Lower lobe of right lung (tissue), 2 donors: ENCODE results near the gene RAB11FIP4. TPM values are rescaled to one million over a fixed set of nuclear protein-coding genes. Genes with fewer than 3 reads are reported as not detected.

ENCODE experiments used
- ATAC-seq, 2 donors: fragments of 200-7000 bp; cut with Tn5 transposase; one replicate each; pipeline ENCODE4 v1.9.1; 2020 to 2022; ENCODE audit warnings: mild to moderate bottlenecking in 2 of 2, moderate library complexity in 2 of 2
- DNase-seq: peaks from one replicate; pipeline ENCODE4 v3.0.0-alpha.2; 2020
- H3K27ac ChIP-seq: fragments of 200-600 bp; one replicate; pipeline ENCODE4 v1.8.0; 2022
- H3K27me3 ChIP-seq: fragments of 200-600 bp; one replicate; pipeline ENCODE4 v1.8.0; 2022; ENCODE audit warnings: low read depth
- H3K36me3 ChIP-seq: fragments of 200-600 bp; one replicate; pipeline ENCODE4 v1.8.0; 2022; ENCODE audit warnings: mild to moderate bottlenecking
- H3K4me1 ChIP-seq: fragments of 200-600 bp; one replicate; pipeline ENCODE4 v1.8.0; 2022
- H3K4me3 ChIP-seq: fragments of 200-600 bp; one replicate; pipeline ENCODE4 v1.8.0; 2022; ENCODE audit warnings: mild to moderate bottlenecking
- H3K9me3 ChIP-seq: fragments of 200-600 bp; one replicate; pipeline ENCODE4 v1.8.0; 2022
- CTCF ChIP-seq: fragments of 200-600 bp; IDR thresholded peaks from one replicate; pipeline ENCODE4 v1.8.0; 2022; ENCODE audit warnings: antibody characterized with exemption, mild to moderate bottlenecking
- intact Hi-C: fragments of 100-400 bp; cut with DNase I; formaldehyde crosslinking; loops from one replicate; pipeline ENCODE4 v1.11.0; 2022
- total RNA-seq: library from RNA; stranded (reverse); fragmentation: NEBNext Ultra II Directional; extraction: Animal tissue kit (Norgen Biotek cat#: 25700); gene quantifications from one replicate; pipeline ENCODE4 v1.2.1, GENCODE V29; 2021
- donor health status: DM: no; HTN: yes; CAD: no; lungs with severe emphysema.

The RAB11FIP4 gene
- total RNA-seq, 1 donor from 2014 or later = 15.7 TPM

DNA sequence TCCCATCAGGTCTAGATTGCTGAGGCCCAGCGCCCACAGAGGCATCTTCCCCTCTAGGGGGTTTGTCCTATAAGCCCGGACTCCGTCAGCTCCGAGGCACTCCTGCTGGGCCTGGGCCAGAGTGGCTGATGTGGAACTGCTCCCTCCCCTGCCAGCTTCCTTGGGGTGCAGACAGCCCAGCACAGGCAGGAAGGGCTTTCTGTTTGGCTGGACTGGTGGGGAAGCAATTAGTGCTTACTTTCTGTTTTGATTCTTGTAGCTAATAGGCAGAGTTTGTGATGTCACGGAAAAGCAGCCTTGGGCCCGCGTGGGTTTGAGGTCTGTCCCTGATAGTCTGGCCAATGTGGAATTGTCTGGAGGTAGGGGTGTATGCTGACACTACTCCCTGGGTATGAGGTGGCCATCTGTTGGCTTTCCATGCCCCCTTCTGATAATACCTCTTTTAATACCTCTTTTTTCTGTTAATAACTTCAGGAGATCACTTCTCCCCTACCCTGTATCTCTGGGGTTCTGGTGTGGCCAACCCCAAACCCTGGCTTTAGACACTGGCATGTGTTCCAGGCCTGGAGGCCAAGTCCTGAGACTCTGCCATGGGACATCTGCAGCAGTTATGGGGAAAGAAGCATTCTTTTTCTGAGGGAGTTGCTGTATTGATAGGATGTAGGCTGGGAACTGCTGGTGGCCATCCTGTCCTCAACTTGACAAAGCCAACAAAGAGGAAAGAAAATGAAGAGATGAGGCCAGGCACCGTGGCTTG lies 190.9 kb downstream of the RAB11FIP4 start:
- Histone ChIP-seq H3K4me3 (no peak overlapping the region), H3K27ac (peak overlapping the region; percentile 73), H3K36me3 (no peaks in the 10 kb centered on the region), H3K27me3 (no peaks in the 10 kb centered on the region), H3K4me1 (peaks cover 42% of the 10 kb centered on the region), H3K9me3 (no peaks in the 10 kb centered on the region)
- DNase-seq = peak; percentile 79
- ATAC-seq = peak; percentile 60 to 79
- TF ChIP-seq CTCF = no peak
- intact Hi-C loops = no loop called here

- Histone ChIP-seq H3K9me3 (no peaks in the 10 kb centered on the region), H3K27ac (no peak overlapping the region), H3K4me1 (peaks cover 41% of the 10 kb centered on the region), H3K36me3 (no peaks in the 10 kb centered on the region), H3K4me3 (no peak overlapping the region), H3K27me3 (no peaks in the 10 kb centered on the region)
- intact Hi-C loops = no loop called here
- DNase-seq = no peak
- ATAC-seq = no peak
- no peak for TF ChIP-seq CTCF
Measured at GRCh38 chr17:31583772-31584356, 192.4 kb downstream of the RAB11FIP4 start.

DNA sequence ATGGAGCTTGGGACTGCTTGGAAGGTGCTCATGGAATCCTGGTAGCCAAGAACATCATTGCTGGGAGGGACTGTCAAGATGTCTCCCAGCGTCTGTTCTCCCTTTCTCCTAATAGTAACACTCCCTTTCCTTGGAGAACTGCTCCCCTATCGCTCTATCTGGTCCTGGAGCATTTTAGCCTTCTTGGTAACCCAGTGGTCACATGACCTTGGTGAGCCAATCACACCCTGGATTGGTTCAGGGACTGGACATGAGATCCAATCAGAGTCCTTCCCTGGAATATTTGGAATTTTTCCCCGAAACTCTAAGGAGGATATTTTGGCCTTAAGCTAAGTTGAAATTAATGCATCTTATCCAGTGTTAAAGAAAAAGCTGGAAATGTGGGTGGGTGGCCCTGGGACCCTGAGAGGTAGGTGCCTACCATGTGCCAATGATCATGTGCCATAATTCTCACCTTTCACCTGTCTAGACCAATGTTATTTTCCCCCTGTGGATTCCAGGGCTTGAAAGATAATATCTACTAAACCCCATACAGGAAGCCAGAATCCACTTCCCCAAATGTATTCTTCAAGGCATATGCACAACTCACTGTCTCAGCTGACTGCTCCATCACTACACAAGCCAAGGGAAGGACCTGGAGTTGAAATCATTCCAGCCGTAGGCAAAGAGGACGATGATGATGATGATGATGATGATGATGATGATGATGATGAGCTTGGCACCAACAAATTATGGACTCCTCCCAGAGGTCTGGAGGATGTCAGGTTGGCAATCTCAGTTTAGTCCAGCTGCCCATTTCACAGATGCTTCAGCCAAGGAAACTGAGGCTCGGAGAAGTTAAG lies 193.2 kb downstream of the RAB11FIP4 start:
- no peaks in the 10 kb centered on the region for H3K36me3 ChIP-seq
- peaks cover 33% of the 10 kb centered on the region for H3K4me1 ChIP-seq
- no peak overlapping the region for H3K27ac ChIP-seq
- intact Hi-C loops = no loop called here
- DNase-seq = no peak
- no peak for TF ChIP-seq CTCF
- H3K27me3 ChIP-seq = no peaks in the 10 kb centered on the region
- H3K4me3 ChIP-seq = no peak overlapping the region
- no peak for ATAC-seq
- H3K9me3 ChIP-seq = no peaks in the 10 kb centered on the region

- no peaks in the 10 kb centered on the region for H3K9me3 ChIP-seq
- peaks cover 27% of the 10 kb centered on the region for H3K4me1 ChIP-seq
- no peak overlapping the region for H3K4me3 ChIP-seq
- H3K27ac ChIP-seq = no peak overlapping the region
- no peaks in the 10 kb centered on the region for H3K27me3 ChIP-seq
- no peak for TF ChIP-seq CTCF
- no peak for DNase-seq
- H3K36me3 ChIP-seq = no peaks in the 10 kb centered on the region
- intact Hi-C loops = no loop called here
- ATAC-seq = no peak
Measured at GRCh38 chr17:31585280-31585630, 193.8 kb downstream of the RAB11FIP4 start.

- intact Hi-C loops = no loop called here
- H3K9me3 ChIP-seq = no peaks in the 10 kb centered on the region
- H3K36me3 ChIP-seq = no peaks in the 10 kb centered on the region
- DNase-seq (no peak), ATAC-seq (no peak)
- no peak overlapping the region for H3K27ac ChIP-seq
- no peak for TF ChIP-seq CTCF
- peaks cover 10% of the 10 kb centered on the region for H3K4me1 ChIP-seq
- no peaks in the 10 kb centered on the region for H3K27me3 ChIP-seq
- no peak overlapping the region for H3K4me3 ChIP-seq
Measured at GRCh38 chr17:31586946-31587345, 195.5 kb downstream of the RAB11FIP4 start.
